Globus pallidus (tissue), 1 donor: Measurements from ENCODE around the gene GRID2IP.
"Not testable (repeated sequence)": the region's sequence is repeated elsewhere in the genome, so short reads cannot be mapped to it uniquely, and the experiment has no call there.

Experiments used
- DNase-seq: peaks from one replicate; pipeline ENCODE4 v3.0.0-alpha.2; 2015; ENCODE audit warnings: low spot score

The GRID2IP gene

GRCh38 chr7:6551016-6551511, at the start of gene GRID2IP:
TSS of gene GRID2IP (minus strand) at chr7:6551461. CDS start at chr7:6551436, 25 bp downstream.
- DNase-seq: no peak

GRCh38 chr7:6600093-6600492, 48.8 kb upstream of the GRID2IP start:
- DNase-seq: no peak

- peak; percentile 22 for DNase-seq
Observed at GRCh38 chr7:6590645-6591110, 39.4 kb upstream of the GRID2IP start.

GRCh38 chr7:6589829-6590644, 38.8 kb upstream of the GRID2IP start, which contains the start of gene INTS15:
TSS of gene INTS15 (plus strand) at chr7:6590021. CDS start at chr7:6590284, 263 bp downstream.
- peak; percentile 64 for DNase-seq

- no peak for DNase-seq
Observed at GRCh38 chr7:6589151-6589828, 38.0 kb upstream of the GRID2IP start.

GRCh38 chr7:6588566-6588965, 37.3 kb upstream of the GRID2IP start:
- DNase-seq: no peak

GRCh38 chr7:6585746-6586432, 34.6 kb upstream of the GRID2IP start:
- DNase-seq: not testable (repeated sequence)

- DNase-seq: no peak
Observed at GRCh38 chr7:6579446-6579845, 28.2 kb upstream of the GRID2IP start.

GRCh38 chr7:6578114-6579084, 27.1 kb upstream of the GRID2IP start:
- DNase-seq: no peak

GRCh38 chr7:6577369-6578113, 26.3 kb upstream of the GRID2IP start, which contains the start of gene ZDHHC4:
TSS of gene ZDHHC4 (plus strand) at chr7:6577454. CDS start at chr7:6580562, 3,108 bp downstream.
- peak; percentile 82 for DNase-seq

- DNase-seq: not testable (repeated sequence)
Observed at GRCh38 chr7:6576867-6577368, 25.7 kb upstream of the GRID2IP start.

- DNase-seq: no peak
Observed at GRCh38 chr7:6576024-6576866, 25.0 kb upstream of the GRID2IP start.

- DNase-seq: no peak
Observed at GRCh38 chr7:6575281-6576023, 24.2 kb upstream of the GRID2IP start.

GRCh38 chr7:6571160-6571779, 20.0 kb upstream of the GRID2IP start:
- DNase-seq: no peak

- DNase-seq: no peak
Observed at GRCh38 chr7:6567886-6568285, 16.6 kb upstream of the GRID2IP start.

GRCh38 chr7:6565655-6566054, 14.4 kb upstream of the GRID2IP start:
- no peak for DNase-seq

- DNase-seq: no peak
Observed at GRCh38 chr7:6563936-6564770, 12.9 kb upstream of the GRID2IP start.
